NCI-H2227 treated with DMSO at 0.1 percent for 48 hours (cell line): ENCODE measurements around the gene CCDC150.
"Not testable (repeated sequence)": the region's sequence is repeated elsewhere in the genome, so short reads cannot be mapped to it uniquely, and the experiment has no call there.

Source experiments
- DNase-seq: peaks from one replicate; lab custom pipeline; 2025; lab: John Stamatoyannopoulos, UW

CCDC150 gene

GRCh38 chr2:196639180-196640030 is at the start of gene CCDC150:
TSS of gene CCDC150 (plus strand) at chr2:196639715. CDS start at chr2:196639767, 52 bp downstream.
- peak; percentile 97 for DNase-seq

GRCh38 chr2:196590286-196590685 is 49.2 kb upstream of the CCDC150 start:
- DNase-seq = no peak

GRCh38 chr2:196591004-196591403 is 48.5 kb upstream of the CCDC150 start:
- DNase-seq = peak; percentile 57

- peak; percentile 76 for DNase-seq
Measured at GRCh38 chr2:196591621-196592022, 47.9 kb upstream of the CCDC150 start.

GRCh38 chr2:196592331-196592910 is 47.1 kb upstream of the CCDC150 start:
- peak; percentile 86 for DNase-seq

- peak; percentile 66 for DNase-seq
Measured at GRCh38 chr2:196592911-196593881, 46.3 kb upstream of the CCDC150 start, which contains the start of gene HECW2. TSS of gene HECW2 (minus strand) at chr2:196593554.

- no peak for DNase-seq
Measured at GRCh38 chr2:196594158-196594557, 45.4 kb upstream of the CCDC150 start.

GRCh38 chr2:196597531-196597930 is 42.0 kb upstream of the CCDC150 start:
- no peak for DNase-seq

- DNase-seq = no peak
Measured at GRCh38 chr2:196598412-196598811, 41.1 kb upstream of the CCDC150 start.

- DNase-seq = no peak
Measured at GRCh38 chr2:196598846-196599245, 40.7 kb upstream of the CCDC150 start.

- DNase-seq = peak; percentile 65
Measured at GRCh38 chr2:196601430-196602306, 37.8 kb upstream of the CCDC150 start.

GRCh38 chr2:196604196-196604595 is 35.3 kb upstream of the CCDC150 start:
- no peak for DNase-seq

GRCh38 chr2:196606516-196606915 is 33.0 kb upstream of the CCDC150 start:
- DNase-seq = no peak

- no peak for DNase-seq
Measured at GRCh38 chr2:196607073-196607472, 32.4 kb upstream of the CCDC150 start.

GRCh38 chr2:196607896-196608295 is 31.6 kb upstream of the CCDC150 start:
- not testable (repeated sequence) for DNase-seq

GRCh38 chr2:196609806-196610205 is 29.7 kb upstream of the CCDC150 start:
- no peak for DNase-seq

- DNase-seq = no peak
Measured at GRCh38 chr2:196610796-196611195, 28.7 kb upstream of the CCDC150 start.

GRCh38 chr2:196613302-196613701 is 26.2 kb upstream of the CCDC150 start:
- no peak for DNase-seq

- DNase-seq = no peak
Measured at GRCh38 chr2:196617430-196617829, 22.1 kb upstream of the CCDC150 start.

GRCh38 chr2:196618661-196619060 is 20.9 kb upstream of the CCDC150 start:
- DNase-seq = no peak

- DNase-seq = no peak
Measured at GRCh38 chr2:196630531-196630930, 9.0 kb upstream of the CCDC150 start.
